ENCODE measurements around the gene GNS.
"Not testable (repeated sequence)": the region's sequence is repeated elsewhere in the genome, so short reads cannot be mapped to it uniquely, and the experiment has no call there.

GNS gene

GRCh38 chr12:64695550-64695949, 63.7 kb downstream of the GNS start:
- no peak for DNase-seq (ENCODE audit: low spot score)

- DNase-seq (ENCODE audit: low spot score) = no peak
Observed at GRCh38 chr12:64694130-64695040, 64.8 kb downstream of the GNS start.

- no peak for DNase-seq (ENCODE audit: low spot score)
Observed at GRCh38 chr12:64691795-64692583, 67.2 kb downstream of the GNS start.

GRCh38 chr12:64691227-64691794, 67.9 kb downstream of the GNS start:
- no peak for DNase-seq (ENCODE audit: low spot score)

GRCh38 chr12:64690236-64690635, 69.0 kb downstream of the GNS start:
- not testable (repeated sequence) for DNase-seq (ENCODE audit: low spot score)

- no peak for DNase-seq (ENCODE audit: low spot score)
Observed at GRCh38 chr12:64688715-64689114, 70.5 kb downstream of the GNS start.

GRCh38 chr12:64688219-64688618, 71.0 kb downstream of the GNS start:
- no peak for DNase-seq (ENCODE audit: low spot score)

GRCh38 chr12:64687816-64688215, 71.4 kb downstream of the GNS start:
- no peak for DNase-seq (ENCODE audit: low spot score)

- DNase-seq (ENCODE audit: low spot score) = no peak
Observed at GRCh38 chr12:64685605-64686004, 73.6 kb downstream of the GNS start.

- DNase-seq (ENCODE audit: low spot score) = no peak
Observed at GRCh38 chr12:64685050-64685449, 74.2 kb downstream of the GNS start.

GRCh38 chr12:64683816-64684543, 75.2 kb downstream of the GNS start:
- DNase-seq (ENCODE audit: low spot score) = no peak

- no peak for DNase-seq (ENCODE audit: low spot score)
Observed at GRCh38 chr12:64682572-64683277, 76.5 kb downstream of the GNS start.

GRCh38 chr12:64681200-64682052, 77.8 kb downstream of the GNS start:
- no peak for DNase-seq (ENCODE audit: low spot score)

GRCh38 chr12:64680235-64680634, 79.0 kb downstream of the GNS start:
- DNase-seq (ENCODE audit: low spot score) = no peak

GRCh38 chr12:64679487-64680001, 79.7 kb downstream of the GNS start:
- DNase-seq (ENCODE audit: low spot score) = no peak

- DNase-seq (ENCODE audit: low spot score) = no peak
Observed at GRCh38 chr12:64678835-64679234, 80.4 kb downstream of the GNS start.

- no peak for DNase-seq (ENCODE audit: low spot score)
Observed at GRCh38 chr12:64678248-64678647, 81.0 kb downstream of the GNS start.

GRCh38 chr12:64675795-64676194, 83.4 kb downstream of the GNS start:
- DNase-seq (ENCODE audit: low spot score) = no peak

- no peak for DNase-seq (ENCODE audit: low spot score)
Observed at GRCh38 chr12:64674367-64674922, 84.8 kb downstream of the GNS start.

Data from hematopoietic multipotent progenitor cell treated with erythropoietin and hydrocortisone succinate and interleukin-3 and kit ligand, for 17 days (in vitro differentiated cells).